H1 (cell line): ENCODE data around the gene LRRC4C. TPM values are rescaled to one million over a fixed set of nuclear protein-coding genes. Genes with fewer than 3 reads are reported as not detected.

ENCODE experiments used
- CTCF ChIA-PET: fragments of 300-600 bp; sonication (Branson Sonifier 250); formaldehyde crosslinking; loops from one replicate; lab custom pipeline; 2021; ENCODE audit not compliant: partially characterized antibody; lab: Charles Lee
- POLR2A ChIA-PET: fragments of 300-600 bp; sonication (Branson Sonifier 250); formaldehyde crosslinking; loops from one replicate; lab custom pipeline; 2021; ENCODE audit warnings: inconsistent platforms; ENCODE audit not compliant: partially characterized antibody; lab: Charles Lee
- DNase-seq, 2 experiments: peaks; one replicate each; pipeline versions ENCODE4 v3.0.0 to v3.0.0-alpha.2; 2010 to 2022; ENCODE audit warnings: low spot score in 2 of 2, low read depth in 1 of 2, mixed read lengths in 1 of 2
- FAIRE-seq: peaks from 2 replicates; lab custom pipeline; 2011; peaks lifted over from hg19 to GRCh38; lab: Jason Lieb, UNC
- H2AFZ ChIP-seq: 2 replicates; pipeline ENCODE4 v1.8.1; 2012; ENCODE audit warnings: low read length, inconsistent platforms
- H2AK5ac ChIP-seq: 2 replicates; pipeline ENCODE4 v1.6.1; 2013; ENCODE audit warnings: low read depth, low read length
- H2BK120ac ChIP-seq: replicated peaks from 2 replicates; pipeline ENCODE3; 2013; ENCODE audit warnings: low read depth, low read length, inconsistent platforms
- H2BK12ac ChIP-seq: 2 replicates; pipeline ENCODE4 v1.6.1; 2013; ENCODE audit warnings: low read depth, low read length
- H2BK15ac ChIP-seq: 2 replicates; pipeline ENCODE4 v1.6.1; 2013; ENCODE audit warnings: low read length
- H2BK20ac ChIP-seq: 2 replicates; pipeline ENCODE4 v1.6.1; 2013; ENCODE audit warnings: low read length
- H2BK5ac ChIP-seq: 2 replicates; pipeline ENCODE4 v1.6.1; 2013; ENCODE audit warnings: low read depth, low read length
- H3K14ac ChIP-seq: 2 replicates; pipeline ENCODE4 v1.6.1; 2013; ENCODE audit warnings: inconsistent platforms; ENCODE audit not compliant: insufficient read length
- H3K18ac ChIP-seq: 2 replicates; pipeline ENCODE4 v1.6.1; 2013; ENCODE audit warnings: low read length; ENCODE audit errors: extremely low read depth
- H3K23ac ChIP-seq: 2 replicates; pipeline ENCODE4 v1.6.1; 2013; ENCODE audit warnings: inconsistent platforms; ENCODE audit not compliant: insufficient read length
- H3K23me2 ChIP-seq: 2 replicates; pipeline ENCODE4 v1.6.1; 2013; ENCODE audit warnings: low read depth, low read length
- H3K27ac ChIP-seq: 2 replicates; pipeline ENCODE4 v1.6.1; 2011; ENCODE audit warnings: low read depth, low read length, inconsistent platforms
- H3K27me3 ChIP-seq, 4 experiments: replicated peaks in 1 of 4; 1 replicate in 1 of 4; 2 replicates in 3 of 4; pipeline versions ENCODE4 v1.6.1 to v1.8.1; 2011 to 2013; ENCODE audit warnings: low read length in 3 of 4, mild to moderate bottlenecking in 3 of 4, inconsistent platforms in 2 of 4, mixed read lengths in 2 of 4, moderate library complexity in 1 of 4; ENCODE audit not compliant: control insufficient read depth in 3 of 4, insufficient read depth in 3 of 4; ENCODE audit errors: extremely low read depth in 1 of 4
- H3K36me3 ChIP-seq, 4 experiments: 2 replicates each; pipeline versions ENCODE4 v1.6.1 to v1.8.1; 2011 to 2013; ENCODE audit warnings: mild to moderate bottlenecking in 4 of 4, low read length in 3 of 4, moderate library complexity in 2 of 4, control low read depth in 1 of 4, inconsistent platforms in 1 of 4; ENCODE audit not compliant: insufficient read depth in 4 of 4, control insufficient read depth in 2 of 4
- H3K4ac ChIP-seq: replicated peaks from 2 replicates; pipeline ENCODE3; 2013; ENCODE audit warnings: low read length, low read depth, mixed read lengths, inconsistent platforms; ENCODE audit not compliant: insufficient read length
- H3K4me1 ChIP-seq, 4 experiments: replicated peaks in 1 of 4; 1 replicate in 1 of 4; 2 replicates in 3 of 4; pipeline versions ENCODE4 v1.6.1 to v1.8.1; 2011 to 2013; ENCODE audit warnings: low read length in 3 of 4, inconsistent platforms in 2 of 4, mixed read lengths in 1 of 4; ENCODE audit not compliant: insufficient read depth in 4 of 4, control insufficient read depth in 3 of 4
- H3K4me2 ChIP-seq, 2 experiments: 2 replicates each; pipeline versions ENCODE4 v1.6.1 to v1.8.1; 2011 to 2013; ENCODE audit warnings: low read depth in 2 of 2, low read length in 2 of 2, control low read depth in 1 of 2, inconsistent platforms in 1 of 2, mild to moderate bottlenecking in 1 of 2; ENCODE audit not compliant: insufficient read depth in 1 of 2
- H3K4me3 ChIP-seq, 4 experiments: fragments of 200-600, 300-600 bp in 1 of 4; sonication (generic), shearing (Covaris generic), sonication (Bioruptor Twin) in 1 of 4; 2 replicates each; pipeline versions ENCODE4 v1.5.1 to v1.8.1; 2011 to 2016; ENCODE audit warnings: low read length in 4 of 4, low read depth in 3 of 4, control low read depth in 2 of 4, inconsistent platforms in 2 of 4, mild to moderate bottlenecking in 2 of 4, mixed read lengths in 1 of 4, moderate library complexity in 1 of 4; ENCODE audit not compliant: insufficient read depth in 2 of 4; ENCODE audit errors: extremely low read depth in 1 of 4
- H3K56ac ChIP-seq: replicated peaks from 2 replicates; pipeline ENCODE3; 2013; ENCODE audit warnings: low read depth, mild to moderate bottlenecking, mixed read lengths, low read length, inconsistent platforms; ENCODE audit not compliant: insufficient read length
- H3K79me1 ChIP-seq: 2 replicates; pipeline ENCODE4 v1.6.1; 2013; ENCODE audit warnings: low read depth, low read length, control low read depth
- H3K79me2 ChIP-seq, 2 experiments: 2 replicates each; pipeline versions ENCODE4 v1.6.1 to v1.8.1; 2012 to 2013; ENCODE audit warnings: low read length in 2 of 2, mild to moderate bottlenecking in 2 of 2, inconsistent platforms in 1 of 2; ENCODE audit not compliant: insufficient read depth in 2 of 2, control insufficient read depth in 1 of 2
- H3K9ac ChIP-seq, 4 experiments: replicated peaks in 1 of 4; 1 replicate in 1 of 4; 2 replicates in 3 of 4; pipeline versions ENCODE4 v1.6.1 to v1.8.1; 2011 to 2013; ENCODE audit warnings: low read depth in 3 of 4, low read length in 3 of 4, control low read depth in 2 of 4, mild to moderate bottlenecking in 2 of 4, moderate library complexity in 2 of 4, inconsistent platforms in 1 of 4; ENCODE audit errors: extremely low read depth in 1 of 4
- H3K9me3 ChIP-seq, 2 experiments: 2 replicates each; pipeline versions ENCODE4 v1.6.1 to v1.8.1; 2012 to 2013; ENCODE audit warnings: mild to moderate bottlenecking in 2 of 2, moderate library complexity in 2 of 2, control low read depth in 1 of 2, inconsistent platforms in 1 of 2, low read depth in 1 of 2, low read length in 1 of 2, mixed read lengths in 1 of 2; ENCODE audit not compliant: insufficient read depth in 2 of 2
- H4K20me1 ChIP-seq, 2 experiments: replicated peaks in 1 of 2; 2 replicates each; pipeline versions ENCODE3 to v1.8.1; 2011 to 2013; ENCODE audit warnings: inconsistent platforms in 2 of 2, low read length in 2 of 2, mild to moderate bottlenecking in 1 of 2; ENCODE audit not compliant: insufficient read depth in 2 of 2, control insufficient read depth in 1 of 2
- H4K5ac ChIP-seq: 2 replicates; pipeline ENCODE4 v1.6.1; 2013; ENCODE audit warnings: low read length, low read depth, mixed read lengths, inconsistent platforms; ENCODE audit not compliant: insufficient read length
- H4K8ac ChIP-seq: 2 replicates; pipeline ENCODE4 v1.8.0; 2013; ENCODE audit warnings: mild to moderate bottlenecking, moderate library complexity, low read length, inconsistent platforms; ENCODE audit not compliant: insufficient read depth; ENCODE audit errors: extremely low read depth
- H4K91ac ChIP-seq: replicated peaks from 2 replicates; pipeline ENCODE3; 2013; ENCODE audit warnings: low read length, mixed read lengths, inconsistent platforms; ENCODE audit not compliant: insufficient read length
- CBX8 ChIP-seq: fragments of 300-800, 300-1000 bp; sonication (generic); IDR thresholded peaks from 2 replicates; pipeline ENCODE4 v1.7.1; 2016; ENCODE audit warnings: low read depth, low read length, borderline replicate concordance
- CHD1 ChIP-seq: IDR thresholded peaks from 2 replicates; pipeline ENCODE4 v1.6.1; 2012; ENCODE audit warnings: low read depth, low read length, improper control_type of control experiment
- FOSL1 ChIP-seq: IDR thresholded peaks from 2 replicates; pipeline ENCODE4 v1.6.1; 2011; ENCODE audit warnings: mild to moderate bottlenecking, low read depth, low read length, moderate library complexity; ENCODE audit not compliant: insufficient read depth
- GABPA ChIP-seq: IDR thresholded peaks from 2 replicates; pipeline ENCODE4 v1.6.1; 2011; ENCODE audit warnings: mild to moderate bottlenecking, low read length, moderate library complexity, borderline replicate concordance; ENCODE audit not compliant: insufficient read depth
- GTF2F1 ChIP-seq: IDR thresholded peaks from 2 replicates; pipeline ENCODE4 v1.6.1; 2012; ENCODE audit warnings: low read depth, low read length, improper control_type of control experiment, borderline replicate concordance
- KDM4A ChIP-seq: IDR thresholded peaks from one replicate; pipeline ENCODE4 v1.7.1; 2012; ENCODE audit warnings: low read depth, mild to moderate bottlenecking, moderate library complexity, low read length, inconsistent platforms; ENCODE audit not compliant: severe bottlenecking
- MAX ChIP-seq: IDR thresholded peaks from 2 replicates; pipeline ENCODE4 v1.6.1; 2012; ENCODE audit warnings: inconsistent platforms
- NANOG ChIP-seq: IDR thresholded peaks from 2 replicates; pipeline ENCODE4 v1.6.1; 2011; ENCODE audit warnings: low read length, low read depth, mild to moderate bottlenecking, inconsistent platforms; ENCODE audit not compliant: insufficient read depth, poor library complexity, severe bottlenecking
- RBBP5 ChIP-seq: IDR thresholded peaks from 2 replicates; pipeline ENCODE4 v1.7.1; 2012; ENCODE audit warnings: low read depth, mild to moderate bottlenecking, inconsistent platforms, low read length, moderate library complexity, borderline replicate concordance
- SIX5 ChIP-seq: IDR thresholded peaks from 2 replicates; pipeline ENCODE4 v1.6.1; 2011; ENCODE audit warnings: mild to moderate bottlenecking, low read depth, low read length
- SRF ChIP-seq: IDR thresholded peaks from 2 replicates; pipeline ENCODE4 v1.6.1; 2011; ENCODE audit warnings: mild to moderate bottlenecking, low read depth, low read length, moderate library complexity
- TCF12 ChIP-seq: IDR thresholded peaks from 2 replicates; pipeline ENCODE4 v1.6.1; 2011; ENCODE audit warnings: low read depth, mild to moderate bottlenecking, low read length
- USF2 ChIP-seq: IDR thresholded peaks from 2 replicates; pipeline ENCODE4 v1.6.1; 2011; ENCODE audit warnings: low read length, improper control_type of control experiment
- YY1 ChIP-seq: IDR thresholded peaks from 2 replicates; pipeline ENCODE4 v1.6.1; 2011; ENCODE audit warnings: low read depth, mild to moderate bottlenecking, low read length
- WGBS, 2 experiments: shearing (Covaris generic) in 1 of 2; methylation state at CpG; one replicate each; pipeline versions ENCODE4 v1.1.6 to v1.1.7; 2013 to 2015; ENCODE audit warnings: low lambda C conversion rate in 2 of 2, mixed read lengths in 2 of 2, inconsistent platforms in 1 of 2, low coverage in 1 of 2, missing lambda C conversion rate in 1 of 2; ENCODE audit not compliant: insufficient replicate concordance in 2 of 2, insufficient coverage in 1 of 2, insufficient read length in 1 of 2; ENCODE audit errors: extremely low coverage in 1 of 2, missing lambda C conversion rate in 1 of 2; 5-methylcytosine and 5-hydroxymethylcytosine counted together
- polyA plus RNA-seq, 7 experiments: library from polyadenylated mRNA; depleted of rRNA in 3 of 7; stranded (reverse) in 5 of 7; unstranded in 2 of 7; fragments of >200 nt in 5 of 7; fragments of 200-250 nt in 2 of 7; gene quantifications; 1 replicate in 5 of 7; 2 replicates in 1 of 7; 4 replicates in 1 of 7; pipeline versions ENCODE4 v1.2.1 to v1.2.3, GENCODE V29; 2011 to 2013; ENCODE audit warnings: missing spikeins in 2 of 7, mixed read lengths in 2 of 7
- total RNA-seq: library from RNA; stranded (reverse); fragmentation: NEBNext Ultra II Directional; extraction: Animal tissue kit (Norgen Biotek cat#: 25700); gene quantifications from 2 replicates; pipeline ENCODE4 v1.2.1, GENCODE V29; 2021

LRRC4C gene
- total and polyA plus RNA-seq, 2 of the 8 experiments (the other 6 are each of a cell fraction or from before 2014, with no cell fraction given), result 0.23 to 2.2 TPM

- H3K27ac ChIP-seq, result no peak overlapping the region
- peaks cover 0 to 2% of the 10 kb centered on the region in 2 experiments for H4K20me1 ChIP-seq
- H3K14ac ChIP-seq, result no peak overlapping the region
- H3K18ac ChIP-seq, result no peak overlapping the region
- no peak overlapping the region for H4K5ac ChIP-seq
- POLR2A ChIA-PET, result no interaction called here
- no peak overlapping the region for H3K23ac ChIP-seq
- H3K36me3 ChIP-seq, result no peaks in the 10 kb centered on the region
- no peak overlapping the region for H3K4me3 ChIP-seq
- H3K23me2 ChIP-seq, result no peaks in the 10 kb centered on the region
- H3K9ac ChIP-seq, result no peak overlapping the region
- no peak for FAIRE-seq
- no peaks in the 10 kb centered on the region for H3K4me1 ChIP-seq
- H3K9me3 ChIP-seq, result no peaks in the 10 kb centered on the region
- no peak overlapping the region for H3K56ac ChIP-seq
- H3K27me3 ChIP-seq, result no peaks in the 10 kb centered on the region
- H4K8ac ChIP-seq, result no peak overlapping the region
- H3K79me2 ChIP-seq, result no peaks in the 10 kb centered on the region
- CTCF ChIA-PET, result no interaction called here
- no peak overlapping the region for H4K91ac ChIP-seq
- H2AFZ ChIP-seq, result no peak overlapping the region
- H2BK15ac ChIP-seq, result no peak overlapping the region
- H2BK12ac ChIP-seq, result no peak overlapping the region
- no peaks in the 10 kb centered on the region for H3K79me1 ChIP-seq
- H2BK120ac ChIP-seq, result no peak overlapping the region
- no peak overlapping the region for H2BK5ac ChIP-seq
- no peak overlapping the region for H2BK20ac ChIP-seq
- H2AK5ac ChIP-seq, result no peak overlapping the region
- 98% methylated on average over 3 of the region's 3 CpGs; no CpG with 5 or more reads in 1 of the 2 experiments for WGBS, 2 experiments
- no peak overlapping the region for H3K4me2 ChIP-seq
- no peak overlapping the region for H3K4ac ChIP-seq
- no peak for DNase-seq
- TF ChIP-seq NANOG, result no peak
- TF ChIP-seq GABPA, result no peak
- TF ChIP-seq KDM4A, result no peak
- no peak for TF ChIP-seq TCF12
- no peak for TF ChIP-seq FOSL1
- TF ChIP-seq MAX, result no peak
- TF ChIP-seq RBBP5, result no peak
- TF ChIP-seq SIX5, result no peak
- TF ChIP-seq GTF2F1, result no peak
- no peak for TF ChIP-seq CBX8
- TF ChIP-seq YY1, result no peak
- TF ChIP-seq CHD1, result no peak
- TF ChIP-seq SRF, result no peak
- no peak for TF ChIP-seq USF2
Measured at GRCh38 chr11:40417627-40418026, 1041.8 kb downstream of the LRRC4C start.
